Gastrocnemius medialis (tissue), 4 donors: ENCODE data around the gene DBF4B. TPM values are rescaled to one million over a fixed set of nuclear protein-coding genes. Genes with fewer than 3 reads are reported as not detected.

ENCODE experiments used
- ATAC-seq, 2 donors: fragments of 150-250 bp; one replicate each; pipeline ENCODE4 v1.9.1; 2016
- DNase-seq, 2 donors: peaks; one replicate each; pipeline ENCODE4 v3.0.0-alpha.2; 2019
- H3K27ac ChIP-seq, 4 donors: fragments of 200-600 bp; sonication (generic); 1 replicate in 1 of 4; 2 replicates in 3 of 4; pipeline ENCODE4 v1.5.1; 2016 to 2018; ENCODE audit warnings: mild to moderate bottlenecking in 2 of 4, moderate library complexity in 1 of 4
- H3K27me3 ChIP-seq, 3 donors: fragments of 200-600 bp; sonication (generic) in 2 of 3; 1 replicate in 1 of 3; 2 replicates in 2 of 3; pipeline versions ENCODE4 v1.5.1 to v1.6.0; 2016 to 2019; ENCODE audit warnings: mild to moderate bottlenecking in 1 of 3, moderate library complexity in 1 of 3
- H3K36me3 ChIP-seq, 2 donors: fragments of 200-600 bp; sonication (generic) in 1 of 2; one replicate each; pipeline ENCODE4 v1.5.1; 2017 to 2018
- H3K4me1 ChIP-seq, 2 donors: fragments of 200-600 bp; sonication (generic) in 1 of 2; one replicate each; pipeline ENCODE4 v1.5.1; 2016 to 2017; ENCODE audit warnings: mild to moderate bottlenecking in 2 of 2
- H3K4me3 ChIP-seq, 4 donors: fragments of 200-600 bp; sonication (generic) in 3 of 4; 1 replicate in 1 of 4; 2 replicates in 3 of 4; pipeline ENCODE4 v1.5.1; 2016 to 2019; ENCODE audit warnings: mild to moderate bottlenecking in 2 of 4
- H3K9me3 ChIP-seq, 3 donors: fragments of 200-600 bp; sonication (generic) in 2 of 3; 1 replicate in 1 of 3; 2 replicates in 2 of 3; pipeline ENCODE4 v1.5.1; 2016 to 2019
- POLR2A ChIP-seq, 2 donors: fragments of 450-650 bp; IDR thresholded peaks; one replicate each; pipeline ENCODE4 v1.6.1; 2017; ENCODE audit warnings: antibody characterized with exemption in 2 of 2, mild to moderate bottlenecking in 2 of 2, moderate library complexity in 2 of 2
- in situ Hi-C, 4 donors: fragments of 200-750 bp; cut with MboI; loops; one replicate each; pipeline versions ENCODE4 v1.15.0 to v1.8.0; 2017; ENCODE audit warnings: low sequenced_read_pairs in 4 of 4
- intact Hi-C: fragments of 100-400 bp; cut with DNase I; formaldehyde crosslinking; loops from one replicate; pipeline ENCODE4 v1.15.1; 2023; ENCODE audit warnings: low total_unique reads
- total RNA-seq, 4 donors: library from RNA; depleted of rRNA; stranded (reverse); fragments of >200 nt; gene quantifications; one replicate each; pipeline versions ENCODE4 v1.1.0 to v1.2.3, GENCODE V29; 2016
- TF ChIP-seq, protein P1 (sequence below), 5 experiments: fragments of 450-650 bp in 3 of 5; fragments of 200-600 bp in 2 of 5; sonication (generic) in 2 of 5; IDR thresholded peaks in 4 of 5; conservative IDR thresholded peaks in 1 of 5; 1 replicate in 4 of 5; 2 replicates in 1 of 5; pipeline ENCODE4 v1.5.1; 2016 to 2019; ENCODE audit warnings: antibody characterized with exemption in 5 of 5, mild to moderate bottlenecking in 3 of 5, moderate library complexity in 3 of 5

Gene DBF4B
- total RNA-seq, 4 donors from 2014 or later, result 0.63 to 2.9 (median 1.7) TPM

DNA sequence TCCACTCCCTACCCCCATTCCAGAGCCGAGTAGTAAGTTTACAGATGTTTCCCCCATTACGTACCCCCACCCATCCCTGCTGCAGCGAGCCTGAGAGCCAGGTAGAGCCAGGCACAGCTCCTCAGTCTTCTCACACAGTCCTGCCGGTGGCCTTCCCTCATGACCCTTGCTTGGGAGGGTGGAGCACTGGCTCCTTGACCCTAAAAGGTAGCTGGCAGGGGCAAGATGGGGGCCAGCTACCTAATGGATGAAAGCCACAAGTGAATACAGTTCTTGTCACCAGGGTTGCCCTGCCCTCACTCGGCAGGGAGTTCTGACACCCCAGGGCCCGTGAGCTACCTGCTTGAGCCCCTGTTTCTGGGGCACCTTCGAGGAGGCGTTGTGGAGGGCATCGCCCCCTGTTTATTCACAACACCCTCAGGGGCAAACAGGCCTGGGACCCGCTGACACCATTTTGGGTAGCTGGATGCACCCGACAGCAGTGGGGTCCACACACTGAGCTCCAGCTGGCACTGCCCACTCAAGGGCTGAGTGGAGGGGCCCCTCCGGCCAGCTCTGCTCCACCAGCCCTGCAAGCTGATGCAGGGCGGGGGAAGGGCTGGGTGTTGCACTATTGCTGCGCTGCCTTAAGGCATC is 72.5 kb downstream of the DBF4B start:
- Histone ChIP-seq H3K4me3 (no peak overlapping the region), H3K27me3 (no peaks in the 10 kb centered on the region), H3K9me3 (no peaks in the 10 kb centered on the region), H3K36me3 (no peaks in the 10 kb centered on the region), H3K4me1 (peaks cover 3 to 4% of the 10 kb centered on the region in 2 donors), H3K27ac (no peak overlapping the region)
- no peak for ATAC-seq
- no peak for DNase-seq
- intact Hi-C loops (no loop called here), in situ Hi-C loops (loop anchor here in 1 of 4 donors (25.0 kb wide), 1 partner anchor 231 kb away; no protein-coding TSS in a partner anchor)
- no peak for TF ChIP-seq POLR2A (IDR thresholded peaks at IDR 0.05)
- TF ChIP-seq, protein P1, sequence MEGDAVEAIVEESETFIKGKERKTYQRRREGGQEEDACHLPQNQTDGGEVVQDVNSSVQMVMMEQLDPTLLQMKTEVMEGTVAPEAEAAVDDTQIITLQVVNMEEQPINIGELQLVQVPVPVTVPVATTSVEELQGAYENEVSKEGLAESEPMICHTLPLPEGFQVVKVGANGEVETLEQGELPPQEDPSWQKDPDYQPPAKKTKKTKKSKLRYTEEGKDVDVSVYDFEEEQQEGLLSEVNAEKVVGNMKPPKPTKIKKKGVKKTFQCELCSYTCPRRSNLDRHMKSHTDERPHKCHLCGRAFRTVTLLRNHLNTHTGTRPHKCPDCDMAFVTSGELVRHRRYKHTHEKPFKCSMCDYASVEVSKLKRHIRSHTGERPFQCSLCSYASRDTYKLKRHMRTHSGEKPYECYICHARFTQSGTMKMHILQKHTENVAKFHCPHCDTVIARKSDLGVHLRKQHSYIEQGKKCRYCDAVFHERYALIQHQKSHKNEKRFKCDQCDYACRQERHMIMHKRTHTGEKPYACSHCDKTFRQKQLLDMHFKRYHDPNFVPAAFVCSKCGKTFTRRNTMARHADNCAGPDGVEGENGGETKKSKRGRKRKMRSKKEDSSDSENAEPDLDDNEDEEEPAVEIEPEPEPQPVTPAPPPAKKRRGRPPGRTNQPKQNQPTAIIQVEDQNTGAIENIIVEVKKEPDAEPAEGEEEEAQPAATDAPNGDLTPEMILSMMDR (IDR thresholded peaks at IDR 0.05 in 4 of 5, conservative IDR thresholded peaks at IDR 0.05 in 1 of 5), result no peak

DNA sequence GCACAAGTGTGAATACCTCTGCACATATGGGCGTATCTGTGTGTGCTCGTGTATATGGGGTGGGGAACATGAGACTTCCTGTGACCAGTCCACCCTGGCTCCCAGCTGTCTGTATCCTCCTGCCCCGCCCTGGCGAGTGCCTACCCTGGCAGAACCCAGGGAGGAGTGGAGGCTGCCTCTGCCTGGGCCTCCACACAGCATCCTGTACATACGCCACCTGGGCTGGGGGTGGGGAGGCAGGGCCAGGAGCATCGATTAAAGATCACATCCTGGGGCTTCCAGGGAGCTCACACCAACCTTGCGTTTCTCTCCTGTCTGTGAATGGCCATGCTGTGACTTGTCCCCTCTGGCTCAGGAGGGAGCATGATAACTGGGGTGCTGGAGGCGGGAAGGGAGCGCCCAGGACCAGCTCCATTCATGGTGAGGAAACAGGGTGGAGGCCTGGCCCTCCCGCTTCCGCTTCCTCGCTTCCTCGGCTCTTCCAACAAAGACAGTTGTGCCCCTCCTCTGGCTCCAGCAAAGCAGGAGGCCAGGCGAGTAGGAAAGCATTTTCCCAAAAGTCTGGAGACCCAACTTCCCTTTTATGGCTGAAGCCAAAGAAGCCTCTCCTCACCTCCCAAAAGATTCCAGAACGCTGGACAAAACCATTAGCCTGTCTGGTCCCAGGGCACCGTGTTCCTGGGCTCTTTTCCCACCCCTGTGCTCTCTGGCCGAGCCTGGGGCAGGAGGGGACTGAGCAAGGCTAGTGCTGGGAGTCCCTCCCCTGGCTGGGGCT is 73.3 kb downstream of the DBF4B start:
- ATAC-seq (peak in 1 of 2 donors; percentile 18), DNase-seq (no peak)
- TF ChIP-seq, protein P1 (IDR thresholded peaks at IDR 0.05 in 4 of 5, conservative IDR thresholded peaks at IDR 0.05 in 1 of 5), result no peak
- no peak for TF ChIP-seq POLR2A (IDR thresholded peaks at IDR 0.05)
- Histone ChIP-seq H3K4me3 (no peak overlapping the region), H3K27me3 (no peaks in the 10 kb centered on the region), H3K4me1 (peaks cover 3 to 5% of the 10 kb centered on the region in 2 donors), H3K9me3 (no peaks in the 10 kb centered on the region), H3K27ac (peak overlapping the region; percentile 1 to 58 (median 18)), H3K36me3 (no peaks in the 10 kb centered on the region)
- intact Hi-C loops (no loop called here), in situ Hi-C loops (loop anchor here in 1 of 4 donors (25.0 kb wide), 1 partner anchor 231 kb away; no protein-coding TSS in a partner anchor)

GRCh38 chr17:44782326-44782850 is 73.9 kb downstream of the DBF4B start:
- intact Hi-C loops (no loop called here), in situ Hi-C loops (loop anchor here in 1 of 4 donors (25.0 kb wide), 1 partner anchor 230 kb away; no protein-coding TSS in a partner anchor)
- ATAC-seq, result no peak
- peaks cover 3 to 11% of the 10 kb centered on the region in 2 donors for H3K4me1 ChIP-seq
- H3K4me3 ChIP-seq, result no peak overlapping the region
- H3K27me3 ChIP-seq, result no peaks in the 10 kb centered on the region
- TF ChIP-seq, protein P1 (IDR thresholded peaks at IDR 0.05 in 4 of 5, conservative IDR thresholded peaks at IDR 0.05 in 1 of 5), result no peak
- TF ChIP-seq POLR2A (IDR thresholded peaks at IDR 0.05), result no peak
- H3K9me3 ChIP-seq, result no peaks in the 10 kb centered on the region
- peak overlapping the region in 3 of 4 donors; percentile 1 to 58 (median 23) for H3K27ac ChIP-seq
- no peaks in the 10 kb centered on the region for H3K36me3 ChIP-seq
- no peak for DNase-seq

DNA sequence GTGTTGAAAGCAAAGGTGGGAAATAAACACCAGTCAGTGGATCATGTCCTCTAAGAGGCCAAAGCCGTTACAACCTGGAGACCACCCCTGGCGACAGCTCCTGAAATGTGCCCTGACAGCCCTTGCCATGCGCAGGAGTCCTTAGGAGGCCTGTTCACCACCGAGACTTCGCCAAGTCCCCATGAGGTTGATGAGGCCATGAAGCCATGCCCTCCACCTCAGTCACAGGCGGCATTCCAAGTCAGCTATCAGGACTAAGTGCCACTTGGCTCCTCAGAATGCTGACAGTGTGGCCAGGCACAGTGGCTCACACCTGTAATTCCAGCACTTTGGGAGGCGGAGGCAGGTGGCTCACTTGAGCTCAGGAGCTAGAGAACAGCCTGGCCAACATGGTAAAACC is 77.5 kb downstream of the DBF4B start:
- in situ Hi-C loops, result loop anchor here in 1 of 4 donors (25.0 kb wide), 1 partner anchor 226 kb away; no protein-coding TSS in a partner anchor
- no peak overlapping the region for H3K4me3 ChIP-seq
- H3K27ac ChIP-seq, result no peak overlapping the region
- no peak for TF ChIP-seq POLR2A (IDR thresholded peaks at IDR 0.05)
- TF ChIP-seq, protein P1 (IDR thresholded peaks at IDR 0.05 in 4 of 5, conservative IDR thresholded peaks at IDR 0.05 in 1 of 5), result no peak
- no peaks in the 10 kb centered on the region for H3K9me3 ChIP-seq
- no peaks in the 10 kb centered on the region for H3K36me3 ChIP-seq
- no peak for DNase-seq
- H3K27me3 ChIP-seq, result peaks cover 0 to 10% (median 0%) of the 10 kb centered on the region in 3 donors
- intact Hi-C loops, result no loop called here
- peaks cover 3 to 15% of the 10 kb centered on the region in 2 donors for H3K4me1 ChIP-seq
- no peak for ATAC-seq
